ENCODE results near the gene CYP2A6. TPM values are rescaled to one million over a fixed set of nuclear protein-coding genes. Genes with fewer than 3 reads are reported as not detected.
A peak's percentile ranks its signal among the peaks of the same experiment; 100 is the strongest.
"Not testable (repeated sequence)": the region's sequence is repeated elsewhere in the genome, so short reads cannot be mapped to it uniquely, and the experiment has no call there.

The CYP2A6 gene, protein sequence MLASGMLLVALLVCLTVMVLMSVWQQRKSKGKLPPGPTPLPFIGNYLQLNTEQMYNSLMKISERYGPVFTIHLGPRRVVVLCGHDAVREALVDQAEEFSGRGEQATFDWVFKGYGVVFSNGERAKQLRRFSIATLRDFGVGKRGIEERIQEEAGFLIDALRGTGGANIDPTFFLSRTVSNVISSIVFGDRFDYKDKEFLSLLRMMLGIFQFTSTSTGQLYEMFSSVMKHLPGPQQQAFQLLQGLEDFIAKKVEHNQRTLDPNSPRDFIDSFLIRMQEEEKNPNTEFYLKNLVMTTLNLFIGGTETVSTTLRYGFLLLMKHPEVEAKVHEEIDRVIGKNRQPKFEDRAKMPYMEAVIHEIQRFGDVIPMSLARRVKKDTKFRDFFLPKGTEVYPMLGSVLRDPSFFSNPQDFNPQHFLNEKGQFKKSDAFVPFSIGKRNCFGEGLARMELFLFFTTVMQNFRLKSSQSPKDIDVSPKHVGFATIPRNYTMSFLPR
- total RNA-seq: not detected

DNA sequence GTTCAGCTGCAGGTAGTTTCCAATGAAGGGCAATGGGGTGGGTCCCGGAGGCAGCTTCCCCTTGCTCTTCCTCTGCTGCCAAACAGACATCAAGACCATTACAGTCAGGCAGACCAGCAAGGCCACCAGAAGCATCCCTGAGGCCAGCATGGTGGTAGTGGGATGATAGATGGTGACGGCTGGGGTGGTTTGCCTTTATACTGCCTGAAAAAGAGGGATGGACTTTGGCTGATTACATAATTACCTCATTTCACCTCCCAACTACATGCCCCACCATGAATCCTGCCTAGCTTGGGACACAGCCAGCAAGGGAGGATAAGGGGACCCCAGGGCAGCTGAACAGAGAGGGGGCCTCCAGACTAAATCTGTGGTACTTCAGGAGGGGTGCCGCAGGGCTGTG is at the start of gene CYP2A6:
TSS of gene CYP2A6 (minus strand) at position 171 of the 400 bp plus-strand sequence. CDS start at position 150, 21 bp downstream.
- Mint-ChIP-seq H3K27me3 (peaks cover 48% of the 10 kb centered on the region), H3K4me1 (peaks cover 16% of the 10 kb centered on the region)
- DNase-seq; H3K27ac Mint-ChIP-seq; H3K36me3 Mint-ChIP-seq (ENCODE audit: low read depth); H3K4me3 Mint-ChIP-seq; CTCF ChIA-PET; POLR2A ChIA-PET; H3K9me3 Mint-ChIP-seq: not testable (repeated sequence)

DNA sequence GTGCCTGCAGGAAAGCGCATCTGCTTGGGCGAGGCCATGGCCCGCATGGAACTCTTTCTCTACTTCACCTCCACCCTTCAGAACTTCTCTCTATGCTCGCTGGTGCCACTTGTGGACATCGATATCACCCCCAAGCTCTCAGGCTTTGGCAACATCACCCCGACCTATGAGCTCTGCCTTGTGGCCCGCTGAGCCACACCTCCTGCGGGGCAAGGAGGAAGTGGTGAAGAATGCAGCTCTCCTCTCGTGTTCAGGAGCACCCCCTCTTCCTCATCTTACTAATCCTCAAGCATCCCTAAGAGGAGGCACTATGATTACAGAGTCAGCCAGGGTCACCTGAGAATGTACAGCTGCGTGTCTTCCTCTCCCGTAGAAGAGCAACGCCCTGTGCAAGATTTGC is 49.7 kb upstream of the CYP2A6 start:
- H3K4me3 Mint-ChIP-seq; H3K27me3 Mint-ChIP-seq; H3K36me3 Mint-ChIP-seq (ENCODE audit: low read depth); H3K9me3 Mint-ChIP-seq: not testable (repeated sequence)
- POLR2A ChIA-PET: interaction anchor here (0.7 kb wide), 1 partner anchor 95 kb away, joined by 3 read pairs; no protein-coding TSS in a partner anchor
- peak; percentile 34 for DNase-seq
- CTCF ChIA-PET: interaction anchor here (0.7 kb wide), 1 partner anchor 75 kb away, joined by 3 read pairs; no protein-coding TSS in a partner anchor
- peak overlapping the region; percentile 63 for H3K27ac Mint-ChIP-seq
- peaks cover 18% of the 10 kb centered on the region for H3K4me1 Mint-ChIP-seq

DNA sequence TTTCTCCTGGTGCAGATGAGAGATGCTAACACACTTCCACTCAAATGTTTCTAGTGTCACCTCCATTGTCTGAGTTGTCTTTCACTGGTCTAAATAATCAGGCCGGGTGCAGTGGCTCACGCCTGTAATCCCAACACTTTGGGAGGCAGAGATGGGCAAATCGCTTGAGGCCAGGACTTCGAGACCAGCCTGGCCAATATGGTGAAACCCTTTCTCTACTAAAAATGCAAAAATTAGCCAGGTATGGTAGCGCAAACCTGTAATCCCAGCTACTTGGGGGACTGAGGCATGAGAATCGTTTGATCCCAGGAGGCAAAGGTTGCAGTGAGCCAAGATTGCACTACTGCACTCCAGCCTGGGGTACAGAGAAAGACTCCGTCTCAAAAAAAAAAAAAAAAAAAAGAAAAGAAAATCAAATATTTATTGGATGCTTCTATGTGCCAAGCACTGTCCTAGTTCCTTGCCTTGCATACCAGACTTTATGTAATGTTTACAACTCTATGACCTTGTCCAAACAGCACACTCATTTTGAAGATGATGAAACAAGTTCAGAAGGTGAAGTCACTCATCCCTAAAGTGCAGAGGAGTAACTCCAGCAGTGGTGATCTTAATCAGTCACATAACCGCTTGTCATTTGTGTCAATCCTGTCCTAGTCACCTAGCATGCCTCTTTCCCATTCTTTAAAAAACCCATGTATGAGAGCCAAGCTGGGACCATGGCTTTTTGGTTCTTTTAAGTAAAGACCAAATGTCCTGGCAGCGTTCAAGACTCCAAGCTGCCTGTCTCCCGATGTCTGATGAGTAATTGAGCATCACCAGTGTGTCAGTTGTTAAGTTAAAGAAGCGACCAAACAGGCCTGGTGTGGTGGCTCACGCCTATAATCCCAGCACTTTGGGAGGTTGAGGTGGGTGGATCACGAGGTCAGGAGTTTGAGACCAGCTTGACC is 46.9 kb upstream of the CYP2A6 start:
- CTCF ChIA-PET; H3K9me3 Mint-ChIP-seq; H3K27ac Mint-ChIP-seq; H3K27me3 Mint-ChIP-seq; DNase-seq; H3K4me3 Mint-ChIP-seq; H3K36me3 Mint-ChIP-seq (ENCODE audit: low read depth); POLR2A ChIA-PET: not testable (repeated sequence)
- H3K4me1 Mint-ChIP-seq: peaks cover 18% of the 10 kb centered on the region

DNA sequence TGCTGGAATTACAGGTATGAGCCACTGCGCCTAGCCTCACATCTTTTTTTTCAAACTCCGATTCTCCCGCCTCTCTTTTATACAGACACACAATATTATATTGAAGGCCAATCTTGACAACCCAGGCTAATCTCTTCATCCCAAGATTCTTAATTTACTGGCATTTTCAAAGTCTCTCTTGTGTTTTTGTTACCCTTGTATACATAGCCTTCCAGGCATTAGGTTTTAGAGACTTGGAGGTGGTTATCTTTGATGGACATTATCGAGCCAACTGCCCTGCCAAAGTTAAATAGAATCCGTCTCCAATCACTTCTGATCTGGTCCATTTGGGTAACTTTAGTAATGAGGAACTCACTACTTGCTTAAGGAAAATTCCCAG is 46.2 kb upstream of the CYP2A6 start:
- Mint-ChIP-seq H3K4me3 (no peak overlapping the region), H3K36me3 (ENCODE audit: low read depth) (no peaks in the 10 kb centered on the region), H3K27me3 (peaks cover 14% of the 10 kb centered on the region), H3K9me3 (no peaks in the 10 kb centered on the region), H3K4me1 (peaks cover 18% of the 10 kb centered on the region), H3K27ac (no peak overlapping the region)
- CTCF ChIA-PET: no interaction called here
- no peak for DNase-seq
- POLR2A ChIA-PET: no interaction called here

DNA sequence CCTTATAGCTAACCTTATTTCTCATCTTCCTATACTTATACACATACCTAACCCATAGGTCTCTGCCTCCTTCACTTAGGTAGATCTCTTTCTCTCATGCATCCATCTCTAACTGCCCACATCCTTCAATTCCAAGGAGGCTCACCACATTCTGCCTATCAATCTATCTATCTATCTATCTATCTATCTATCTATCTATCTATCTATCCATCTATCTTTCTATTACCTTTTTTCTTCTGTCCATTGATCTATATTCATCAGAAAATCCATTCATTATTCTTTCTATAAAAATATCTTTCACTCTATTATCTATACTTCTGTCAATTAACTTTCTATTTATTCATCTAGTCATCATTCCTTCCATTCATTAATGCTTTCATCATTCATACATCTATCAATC is 42.9 kb upstream of the CYP2A6 start:
- ChIA-PET POLR2A (no interaction called here), CTCF (no interaction called here)
- Mint-ChIP-seq H3K27me3 (peaks cover 30% of the 10 kb centered on the region), H3K4me1 (no peaks in the 10 kb centered on the region), H3K36me3 (ENCODE audit: low read depth) (no peaks in the 10 kb centered on the region), H3K9me3 (no peaks in the 10 kb centered on the region), H3K27ac (no peak overlapping the region), H3K4me3 (no peak overlapping the region)
- no peak for DNase-seq

DNA sequence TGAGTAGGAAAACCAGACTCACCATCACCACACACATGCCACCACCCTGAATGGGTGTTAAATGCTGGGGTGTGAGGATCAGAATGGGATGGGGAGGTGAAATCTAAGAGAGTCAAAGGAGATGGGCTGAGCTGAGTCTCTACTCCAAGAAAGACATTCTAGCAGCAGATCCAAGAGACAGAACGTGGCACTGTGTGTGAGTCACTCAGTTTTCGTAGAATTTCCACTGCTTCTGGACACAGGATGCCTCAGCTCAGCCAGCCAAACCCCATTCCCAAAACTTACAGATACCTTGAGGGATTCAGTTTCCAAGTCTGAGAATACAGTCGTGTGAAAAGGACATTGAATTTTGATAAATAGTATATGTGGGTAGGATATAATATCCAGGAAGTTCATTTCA is 39.1 kb upstream of the CYP2A6 start:
- Mint-ChIP-seq H3K4me1 (no peaks in the 10 kb centered on the region), H3K4me3 (no peak overlapping the region), H3K36me3 (ENCODE audit: low read depth) (no peaks in the 10 kb centered on the region), H3K27ac (no peak overlapping the region), H3K27me3 (peaks cover 31% of the 10 kb centered on the region), H3K9me3 (no peaks in the 10 kb centered on the region)
- ChIA-PET POLR2A (no interaction called here), CTCF (no interaction called here)
- DNase-seq: no peak

DNA sequence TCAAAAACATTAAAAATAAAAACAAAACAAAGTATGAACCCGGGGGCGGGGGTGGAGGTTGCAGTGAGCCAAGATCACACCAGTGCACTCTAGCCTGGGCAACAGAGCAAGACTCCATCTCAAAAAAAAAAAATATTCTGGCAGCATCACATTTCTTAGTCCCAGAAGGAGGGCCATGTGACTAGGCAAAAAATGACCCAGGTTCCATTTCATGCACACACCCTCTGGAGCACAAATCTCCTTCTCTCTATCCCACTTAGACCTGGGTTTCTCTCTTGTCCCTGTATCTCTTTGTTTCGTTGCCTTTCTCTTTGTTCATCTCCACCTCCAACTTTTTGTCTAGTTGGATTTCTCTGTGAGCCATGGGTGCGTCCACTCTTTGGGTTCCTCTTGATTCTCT is 37.9 kb upstream of the CYP2A6 start:
- Mint-ChIP-seq H3K27me3 (peaks cover 25% of the 10 kb centered on the region), H3K4me1 (no peaks in the 10 kb centered on the region), H3K27ac (no peak overlapping the region), H3K9me3 (no peaks in the 10 kb centered on the region), H3K4me3 (no peak overlapping the region), H3K36me3 (ENCODE audit: low read depth) (no peaks in the 10 kb centered on the region)
- CTCF ChIA-PET: no interaction called here
- no peak for DNase-seq
- POLR2A ChIA-PET: no interaction called here

DNA sequence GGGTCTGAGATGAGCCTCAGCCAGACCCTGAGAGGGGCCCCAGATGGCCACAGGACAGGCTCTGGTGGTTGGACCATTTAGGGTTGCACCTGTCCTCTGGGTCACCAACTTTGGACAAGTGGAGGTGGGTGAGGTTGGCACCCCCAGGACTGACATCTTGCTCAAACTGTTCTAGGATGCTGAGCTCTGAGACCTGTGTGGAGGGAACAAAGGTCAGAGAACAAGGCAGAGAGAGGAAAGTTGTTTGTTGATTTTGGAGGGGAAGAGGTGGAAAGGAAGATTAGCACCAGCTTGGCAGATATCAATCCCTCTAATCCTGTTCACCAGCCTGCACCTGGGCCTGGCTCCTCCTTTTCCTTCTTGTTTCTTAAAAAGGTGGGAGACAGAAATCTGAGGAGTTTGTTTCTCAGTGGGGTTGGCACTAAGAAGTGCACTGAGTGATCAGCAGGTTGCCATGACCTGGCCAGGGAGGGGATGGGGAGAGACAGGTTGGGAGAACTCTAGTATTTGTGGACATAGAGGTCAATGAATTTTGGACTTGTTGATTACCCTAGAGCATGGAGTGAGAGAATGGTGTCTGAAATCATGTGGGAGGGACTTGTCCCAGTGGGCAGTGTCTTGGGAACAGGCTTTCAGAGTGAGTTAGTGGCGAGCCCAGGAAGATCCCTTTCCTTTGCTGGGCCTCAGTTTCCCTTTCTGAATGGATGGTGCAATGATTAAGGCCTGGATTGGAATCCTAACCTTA is 34.1 kb upstream of the CYP2A6 start:
- CTCF ChIA-PET; POLR2A ChIA-PET; DNase-seq; H3K4me3 Mint-ChIP-seq; H3K4me1 Mint-ChIP-seq; H3K27ac Mint-ChIP-seq; H3K36me3 Mint-ChIP-seq (ENCODE audit: low read depth); H3K9me3 Mint-ChIP-seq: not testable (repeated sequence)
- peaks cover 33% of the 10 kb centered on the region for H3K27me3 Mint-ChIP-seq

DNA sequence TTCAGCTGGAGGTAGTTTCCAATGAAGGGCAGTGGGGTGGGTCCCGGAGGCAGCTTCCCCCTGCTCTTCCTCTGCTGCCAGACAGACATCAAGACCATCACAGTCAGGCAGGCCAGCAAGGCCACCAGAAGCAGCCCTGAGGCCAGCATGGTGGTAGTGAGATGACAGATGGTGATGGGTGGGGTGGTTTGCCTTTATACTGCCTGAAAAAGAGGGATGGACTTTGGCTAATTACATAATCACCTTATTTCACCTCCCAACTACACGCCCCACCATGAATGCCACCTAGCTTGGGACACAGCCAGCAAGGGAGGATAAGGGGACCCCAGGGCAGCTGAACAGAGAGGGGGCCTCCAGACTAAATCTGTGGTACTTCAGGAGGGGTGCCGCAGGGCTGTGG is 31.8 kb upstream of the CYP2A6 start, which contains the start of gene CYP2A7:
TSS of gene CYP2A7 (minus strand) at position 170 of the 400 bp plus-strand sequence. CDS start at position 149, 21 bp downstream.
- H3K4me1 Mint-ChIP-seq; DNase-seq; H3K9me3 Mint-ChIP-seq; H3K36me3 Mint-ChIP-seq (ENCODE audit: low read depth); H3K27ac Mint-ChIP-seq; POLR2A ChIA-PET; H3K4me3 Mint-ChIP-seq: not testable (repeated sequence)
- peaks cover 34% of the 10 kb centered on the region for H3K27me3 Mint-ChIP-seq
- CTCF ChIA-PET: interaction anchor here (0.6 kb wide), 1 partner anchor 17 kb away, joined by 3 read pairs; no protein-coding TSS in a partner anchor

DNA sequence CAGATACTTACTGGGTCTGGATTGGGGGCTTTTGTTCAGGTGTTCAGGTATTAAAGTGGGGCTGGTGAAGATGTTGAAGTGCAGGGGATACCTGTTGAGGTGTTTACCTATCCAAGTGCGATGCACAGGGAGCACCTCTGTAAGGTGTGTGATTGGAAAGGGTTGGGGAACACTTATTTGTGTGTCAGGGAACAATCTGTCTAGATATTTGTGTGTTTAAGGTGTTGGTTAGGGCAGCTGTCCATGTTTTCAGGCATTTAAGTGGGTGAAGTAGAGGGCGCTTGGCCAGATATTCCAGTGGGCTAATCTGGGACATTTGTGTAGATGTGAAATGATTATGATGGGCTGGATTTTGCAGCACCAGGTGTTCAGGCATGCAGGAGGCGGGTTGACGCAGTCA is 29.1 kb upstream of the CYP2A6 start:
- H3K36me3 Mint-ChIP-seq (ENCODE audit: low read depth); H3K9me3 Mint-ChIP-seq; POLR2A ChIA-PET; H3K27ac Mint-ChIP-seq; DNase-seq; CTCF ChIA-PET; H3K4me3 Mint-ChIP-seq: not testable (repeated sequence)
- Mint-ChIP-seq H3K27me3 (peaks cover 40% of the 10 kb centered on the region), H3K4me1 (peaks cover 22% of the 10 kb centered on the region)

DNA sequence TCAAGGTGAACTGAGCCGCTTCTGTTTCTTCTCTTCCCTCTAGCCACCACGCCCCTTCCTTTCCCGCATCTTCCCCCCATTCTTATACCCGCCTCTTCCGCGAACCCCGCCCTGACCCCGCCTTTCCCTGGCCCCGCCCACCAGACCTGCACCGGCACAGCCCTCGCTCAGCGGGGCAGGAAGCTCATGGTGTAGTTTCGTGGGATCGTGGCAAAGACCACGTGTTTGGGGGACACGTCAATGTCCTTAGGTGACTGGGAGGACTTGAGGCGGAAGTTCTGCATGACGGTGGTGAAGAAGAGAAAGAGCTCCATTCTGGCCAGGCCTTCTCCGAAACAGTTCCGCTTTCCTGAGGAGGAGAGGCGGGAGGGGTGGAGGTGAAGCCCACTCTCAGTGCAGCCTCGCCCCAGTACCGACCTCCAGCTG is 25.3 kb upstream of the CYP2A6 start:
- H3K4me1 Mint-ChIP-seq: peaks cover 20% of the 10 kb centered on the region
- H3K36me3 Mint-ChIP-seq (ENCODE audit: low read depth); POLR2A ChIA-PET; H3K9me3 Mint-ChIP-seq; CTCF ChIA-PET: not testable (repeated sequence)
- peak overlapping the region; percentile 52 for H3K27ac Mint-ChIP-seq
- H3K4me3 Mint-ChIP-seq: peak overlapping the region; percentile 40
- DNase-seq: peak; percentile 88
- peaks cover 46% of the 10 kb centered on the region for H3K27me3 Mint-ChIP-seq

DNA sequence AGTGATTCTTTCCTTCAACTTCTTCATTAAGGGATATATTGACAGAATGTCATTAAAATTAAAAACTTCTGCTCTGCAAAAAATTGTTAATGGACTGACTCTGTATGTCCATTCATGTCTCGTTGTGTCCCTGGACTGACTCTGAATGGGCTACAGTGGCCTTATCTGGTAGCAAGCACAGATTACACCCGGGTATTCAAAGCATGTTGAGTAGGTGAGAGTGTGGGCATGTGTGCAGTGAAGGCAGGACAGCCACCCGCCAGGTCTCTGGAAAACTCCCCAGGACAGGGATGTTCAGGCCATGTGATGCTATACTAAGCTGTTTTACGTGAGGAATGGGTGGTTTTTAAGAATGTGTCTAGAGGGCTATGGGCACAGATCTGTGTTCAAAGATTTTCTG is 24.6 kb upstream of the CYP2A6 start:
- CTCF ChIA-PET: not testable (repeated sequence)
- H3K27me3 Mint-ChIP-seq: peaks cover 50% of the 10 kb centered on the region

More for the DNA sequence above, 24.6 kb upstream of the CYP2A6 start:
- H3K9me3 Mint-ChIP-seq; H3K27ac Mint-ChIP-seq; DNase-seq; POLR2A ChIA-PET; H3K36me3 Mint-ChIP-seq (ENCODE audit: low read depth): not testable (repeated sequence)
- peak overlapping the region; percentile 40 for H3K4me3 Mint-ChIP-seq
- H3K4me1 Mint-ChIP-seq: peaks cover 20% of the 10 kb centered on the region

Measured in activated CD4-positive, alpha-beta T cell treated with anti-CD3 and anti-CD28 coated beads, Interleukin-2, amount 10 ng/mL, durations not matched to agents 7 days and 5 days (primary cell).